ENCODE data around the gene CCDC78. TPM values are rescaled to one million over a fixed set of nuclear protein-coding genes. Genes with fewer than 3 reads are reported as not detected.

Gene CCDC78
- total RNA-seq, 1 donor from 2014 or later, result 7.6 TPM

GRCh38 chr16:706189-707061 lies 19.8 kb downstream of the CCDC78 start:
- H3K4me3 ChIP-seq, result peak overlapping the region in 1 of 2 donors; percentile 19
- TF ChIP-seq, protein P1, sequence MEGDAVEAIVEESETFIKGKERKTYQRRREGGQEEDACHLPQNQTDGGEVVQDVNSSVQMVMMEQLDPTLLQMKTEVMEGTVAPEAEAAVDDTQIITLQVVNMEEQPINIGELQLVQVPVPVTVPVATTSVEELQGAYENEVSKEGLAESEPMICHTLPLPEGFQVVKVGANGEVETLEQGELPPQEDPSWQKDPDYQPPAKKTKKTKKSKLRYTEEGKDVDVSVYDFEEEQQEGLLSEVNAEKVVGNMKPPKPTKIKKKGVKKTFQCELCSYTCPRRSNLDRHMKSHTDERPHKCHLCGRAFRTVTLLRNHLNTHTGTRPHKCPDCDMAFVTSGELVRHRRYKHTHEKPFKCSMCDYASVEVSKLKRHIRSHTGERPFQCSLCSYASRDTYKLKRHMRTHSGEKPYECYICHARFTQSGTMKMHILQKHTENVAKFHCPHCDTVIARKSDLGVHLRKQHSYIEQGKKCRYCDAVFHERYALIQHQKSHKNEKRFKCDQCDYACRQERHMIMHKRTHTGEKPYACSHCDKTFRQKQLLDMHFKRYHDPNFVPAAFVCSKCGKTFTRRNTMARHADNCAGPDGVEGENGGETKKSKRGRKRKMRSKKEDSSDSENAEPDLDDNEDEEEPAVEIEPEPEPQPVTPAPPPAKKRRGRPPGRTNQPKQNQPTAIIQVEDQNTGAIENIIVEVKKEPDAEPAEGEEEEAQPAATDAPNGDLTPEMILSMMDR (IDR thresholded peaks at IDR 0.05), result no peak
- TF ChIP-seq POLR2A (IDR thresholded peaks at IDR 0.05) (no peak), POLR2AphosphoS5 (IDR thresholded peaks at IDR 0.05; ENCODE audit: insufficient read depth in 1 of 2, low read depth in 1 of 2) (no peak)
- peaks cover 34% of the 10 kb centered on the region for H3K27me3 ChIP-seq
- peaks cover 11% of the 10 kb centered on the region for H3K4me1 ChIP-seq
- DNase-seq (ENCODE audit: extremely low spot score in 2 of 2), result no peak
- no peak overlapping the region for H3K27ac ChIP-seq
- no peaks in the 10 kb centered on the region for H3K9me3 ChIP-seq
- H3K36me3 ChIP-seq, result no peaks in the 10 kb centered on the region
- intact Hi-C loops (cut with DNase I), result no loop called here

DNA sequence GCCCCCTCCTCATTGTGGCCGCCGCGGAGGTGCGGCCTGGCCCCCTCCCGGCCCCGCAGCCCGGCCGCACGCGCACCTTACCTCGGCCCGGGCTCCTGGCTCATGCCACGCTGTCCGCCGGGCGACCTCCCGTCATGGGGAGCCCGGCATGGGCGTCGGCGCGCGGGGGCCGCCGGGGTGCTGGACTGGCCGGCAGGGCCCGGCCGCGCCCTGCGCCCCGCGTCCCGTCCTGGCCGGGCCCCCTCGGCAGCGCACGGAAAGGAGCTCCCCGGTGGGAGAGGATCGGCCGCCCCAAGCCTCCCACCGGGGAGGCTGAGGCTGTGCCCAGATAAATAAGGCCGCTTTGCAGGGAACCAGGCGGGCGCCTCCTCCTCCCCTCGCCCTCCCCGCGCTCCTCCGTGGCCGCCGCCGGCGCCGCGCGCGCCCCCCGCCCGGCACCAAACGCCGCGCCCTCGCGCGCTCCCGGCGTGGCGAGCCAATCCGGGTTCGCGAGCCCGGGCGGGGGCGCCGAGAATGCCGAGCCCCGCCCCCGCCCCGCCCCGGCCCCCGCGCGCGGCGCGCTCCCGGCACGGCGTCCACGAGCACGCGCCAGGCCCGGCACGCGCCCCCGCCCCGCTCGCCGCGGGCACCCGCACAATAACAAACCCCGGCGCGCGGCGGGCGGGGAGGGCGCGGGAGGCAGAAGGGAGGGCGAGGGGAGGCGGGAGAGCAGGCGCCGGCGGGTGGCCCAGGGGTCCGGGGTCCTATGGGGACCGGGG lies 20.6 kb downstream of the CCDC78 start, which contains the start of gene FBXL16:
Gene FBXL16 (minus strand): TSS at position 371 of the 758 bp plus-strand sequence. CDS start 8,396 bp downstream, outside the sequence.
- DNase-seq (ENCODE audit: extremely low spot score in 2 of 2), result no peak
- TF ChIP-seq, protein P1 (IDR thresholded peaks at IDR 0.05), result no peak
- TF ChIP-seq POLR2AphosphoS5 (IDR thresholded peaks at IDR 0.05; ENCODE audit: insufficient read depth in 1 of 2, low read depth in 1 of 2) (no peak), POLR2A (IDR thresholded peaks at IDR 0.05) (no peak)
- intact Hi-C loops (cut with DNase I), result no loop called here
- H3K4me3 ChIP-seq, result peak within 1 kb of the TSS in 1 of 2 donors; percentile 19
- peaks cover 37% of the 10 kb centered on the region for H3K27me3 ChIP-seq
- no peak within 1 kb of the TSS for H3K27ac ChIP-seq
- no peaks in the 10 kb centered on the region for H3K36me3 ChIP-seq
- no peaks in the 10 kb centered on the region for H3K9me3 ChIP-seq
- peaks cover 17% of the 10 kb centered on the region for H3K4me1 ChIP-seq

DNA sequence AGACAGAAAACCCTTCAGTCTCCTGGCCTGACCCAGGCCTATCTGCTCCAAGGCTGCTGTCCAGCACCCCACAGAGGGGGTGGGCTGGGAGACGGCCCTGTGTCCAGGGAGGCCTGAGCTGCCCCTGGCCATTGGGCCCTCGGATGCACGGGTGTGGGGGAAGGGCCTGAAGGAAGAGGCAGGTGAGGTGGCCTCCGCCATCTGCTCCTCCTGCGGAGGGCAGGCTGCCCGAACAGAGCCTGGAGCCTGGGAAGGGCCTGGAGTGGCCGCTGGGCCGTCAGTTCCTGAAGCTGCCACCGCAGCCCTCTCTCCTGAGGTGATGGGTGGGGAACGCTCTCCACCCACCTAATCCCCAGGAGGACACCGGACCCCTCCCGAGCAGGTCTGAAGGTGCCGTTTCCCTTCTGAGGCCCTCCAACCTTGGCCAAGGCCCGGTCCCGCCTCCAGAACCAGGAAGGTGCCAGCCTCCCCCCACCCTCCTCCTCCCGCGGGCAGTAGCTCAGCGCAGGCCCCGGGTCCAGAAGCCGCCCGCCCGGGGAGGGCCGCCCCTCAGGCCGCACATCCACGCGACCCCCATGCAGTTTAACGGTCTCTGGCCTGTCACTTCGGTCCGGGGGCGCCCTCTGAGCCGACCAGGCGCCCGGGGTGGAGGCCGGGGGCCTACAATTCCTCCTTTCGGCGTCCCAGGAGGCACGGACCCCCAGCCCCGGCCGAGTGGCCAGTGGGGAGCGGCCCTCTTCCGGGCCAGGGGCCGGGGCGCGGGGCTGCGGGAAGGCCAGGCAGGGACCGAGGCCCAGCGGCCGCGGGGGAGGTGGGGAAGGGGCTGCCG lies 21.5 kb downstream of the CCDC78 start:
- intact Hi-C loops (cut with DNase I), result no loop called here
- Histone ChIP-seq H3K9me3 (no peaks in the 10 kb centered on the region), H3K4me3 (no peak overlapping the region), H3K36me3 (no peaks in the 10 kb centered on the region), H3K27ac (no peak overlapping the region), H3K4me1 (peaks cover 17% of the 10 kb centered on the region), H3K27me3 (peaks cover 37% of the 10 kb centered on the region)
- TF ChIP-seq, protein P1 (IDR thresholded peaks at IDR 0.05), result no peak
- TF ChIP-seq POLR2A (IDR thresholded peaks at IDR 0.05) (no peak), POLR2AphosphoS5 (IDR thresholded peaks at IDR 0.05; ENCODE audit: insufficient read depth in 1 of 2, low read depth in 1 of 2) (no peak)
- no peak for DNase-seq (ENCODE audit: extremely low spot score in 2 of 2)

DNA sequence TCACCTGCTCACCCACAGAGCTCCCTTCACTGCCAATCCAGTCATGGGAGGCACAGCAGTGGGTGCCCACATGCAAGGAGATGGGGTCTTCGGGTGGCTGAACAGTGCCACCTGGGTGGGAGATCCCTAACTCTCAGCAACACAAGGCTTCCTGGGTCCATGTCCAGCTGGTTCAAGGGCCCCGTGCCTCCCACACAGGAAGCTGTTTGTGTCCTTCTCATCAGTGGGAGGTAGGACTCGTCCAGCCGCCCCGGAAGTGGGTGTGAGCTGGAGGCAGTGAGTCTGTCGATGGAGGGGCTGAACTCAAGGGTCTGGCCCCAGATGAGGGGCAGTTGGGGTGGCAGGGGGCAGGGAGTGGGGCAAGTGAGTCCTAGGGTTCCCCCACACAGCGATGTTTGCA lies 22.2 kb downstream of the CCDC78 start:
- Histone ChIP-seq H3K36me3 (no peaks in the 10 kb centered on the region), H3K4me3 (no peak overlapping the region), H3K4me1 (peaks cover 17% of the 10 kb centered on the region), H3K27me3 (peaks cover 37% of the 10 kb centered on the region), H3K9me3 (no peaks in the 10 kb centered on the region), H3K27ac (no peak overlapping the region)
- no peak for TF ChIP-seq POLR2A (IDR thresholded peaks at IDR 0.05)
- TF ChIP-seq, protein P1 (IDR thresholded peaks at IDR 0.05), result no peak
- TF ChIP-seq POLR2AphosphoS5 (IDR thresholded peaks at IDR 0.05; ENCODE audit: insufficient read depth in 1 of 2, low read depth in 1 of 2), result no peak
- no peak for DNase-seq (ENCODE audit: extremely low spot score in 2 of 2)
- intact Hi-C loops (cut with DNase I), result no loop called here
